SK-N-SH (cell line): ENCODE data around the gene CYP20A1. TPM values are rescaled to one million over a fixed set of nuclear protein-coding genes. Genes with fewer than 3 reads are reported as not detected.

ENCODE experiments used
- CTCF ChIA-PET: fragments of 300-600, 350-600 bp; formaldehyde crosslinking; extraction: SDS; loops from one replicate; lab custom pipeline; 2021; lab: Yijun Ruan, JAX
- POLR2A ChIA-PET: fragments of 350-600 bp; sonication (Branson Sonifier 250); formaldehyde crosslinking; extraction: SDS; loops from one replicate; lab custom pipeline; 2020; ENCODE audit warnings: antibody characterized with exemption, inconsistent platforms; lab: Yijun Ruan, JAX
- DNase-seq: peaks from one replicate; pipeline ENCODE4 v3.0.0; 2012
- H2AFZ ChIP-seq: fragments of 200-600 bp; sonication (generic); 2 replicates; pipeline ENCODE4 v1.8.1; 2016; ENCODE audit warnings: antibody characterized with exemption, mild to moderate bottlenecking, low read depth
- H3F3A ChIP-seq: fragments of 200-600 bp; sonication (generic); replicated peaks from 2 replicates; pipeline ENCODE3; 2016; ENCODE audit warnings: antibody characterized with exemption, mild to moderate bottlenecking; ENCODE audit not compliant: insufficient read depth
- H3K27ac ChIP-seq, 2 experiments: fragments of 200-500 bp in 1 of 2; fragments of 200-600 bp in 1 of 2; sonication (Bioruptor generic) in 1 of 2; sonication (generic), shearing (Covaris generic) in 1 of 2; 2 replicates each; pipeline versions ENCODE4 v1.5.1 to v1.6.1; 2014 to 2016; ENCODE audit warnings: low read depth in 2 of 2, inconsistent platforms in 1 of 2, low read length in 1 of 2, mild to moderate bottlenecking in 1 of 2, mixed read lengths in 1 of 2
- H3K27me3 ChIP-seq: fragments of 200-600 bp; sonication (generic), shearing (Covaris generic); 2 replicates; pipeline ENCODE4 v1.6.1; 2016; ENCODE audit warnings: mixed run types; ENCODE audit not compliant: insufficient read depth
- H3K36me3 ChIP-seq, 2 experiments: fragments of 200-500 bp in 1 of 2; fragments of 200-600 bp in 1 of 2; sonication (Bioruptor generic) in 1 of 2; sonication (generic) in 1 of 2; replicated peaks in 1 of 2; 2 replicates each; pipeline versions ENCODE3 to v1.5.1; 2014 to 2016; ENCODE audit warnings: low read length in 1 of 2, mild to moderate bottlenecking in 1 of 2; ENCODE audit not compliant: insufficient read depth in 2 of 2, control insufficient read depth in 1 of 2
- H3K4me1 ChIP-seq, 2 experiments: fragments of 200-500 bp in 1 of 2; fragments of 200-600 bp in 1 of 2; sonication (Bioruptor generic) in 1 of 2; sonication (generic), shearing (Covaris generic) in 1 of 2; 2 replicates each; pipeline versions ENCODE4 v1.5.1 to v1.6.1; 2014 to 2016; ENCODE audit warnings: low read depth in 1 of 2, low read length in 1 of 2, mixed run types in 1 of 2; ENCODE audit not compliant: insufficient read depth in 2 of 2, control insufficient read depth in 1 of 2
- H3K4me2 ChIP-seq: fragments of 200-600 bp; sonication (generic), shearing (Covaris generic); 2 replicates; pipeline ENCODE4 v1.6.1; 2017; ENCODE audit warnings: mixed run types
- H3K4me3 ChIP-seq, 2 experiments: fragments of 200-500 bp in 1 of 2; fragments of 200-600 bp in 1 of 2; sonication (Bioruptor generic) in 1 of 2; sonication (generic), shearing (Covaris generic) in 1 of 2; 2 replicates each; pipeline versions ENCODE4 v1.5.1 to v1.8.1; 2014 to 2016; ENCODE audit warnings: low read depth in 2 of 2, inconsistent platforms in 1 of 2, low read length in 1 of 2, mild to moderate bottlenecking in 1 of 2, mixed read lengths in 1 of 2, moderate library complexity in 1 of 2
- H3K79me2 ChIP-seq: fragments of 200-600 bp; sonication (generic); 2 replicates; pipeline ENCODE4 v1.8.1; 2017; ENCODE audit warnings: mild to moderate bottlenecking; ENCODE audit not compliant: insufficient read depth
- H3K9ac ChIP-seq: fragments of 200-600 bp; sonication (generic); 2 replicates; pipeline ENCODE4 v1.6.1; 2017; ENCODE audit warnings: mixed run types
- H3K9me2 ChIP-seq: fragments of 200-600 bp; sonication (generic); 2 replicates; pipeline ENCODE4 v1.6.1; 2017; ENCODE audit warnings: mixed run types
- H3K9me3 ChIP-seq: fragments of 200-600 bp; sonication (generic); 2 replicates; pipeline ENCODE4 v1.6.1; 2017; ENCODE audit warnings: mixed run types, mild to moderate bottlenecking, moderate library complexity
- H4K20me1 ChIP-seq: fragments of 200-600 bp; sonication (generic); 2 replicates; pipeline ENCODE4 v1.6.1; 2017; ENCODE audit warnings: mild to moderate bottlenecking, mixed run types; ENCODE audit not compliant: insufficient read depth
- ELF1 ChIP-seq: IDR thresholded peaks from 2 replicates; pipeline ENCODE4 v1.4.0; 2012
- EP300 ChIP-seq, 2 experiments: IDR thresholded peaks; 2 replicates each; pipeline versions ENCODE4 v1.4.0 to v1.6.1; 2012; ENCODE audit warnings: borderline replicate concordance in 1 of 2, low read depth in 1 of 2, low read length in 1 of 2
- EZH2phosphoT487 ChIP-seq: fragments of 200-600 bp; sonication (generic); IDR thresholded peaks from 2 replicates; pipeline ENCODE4 v1.6.1; 2017; ENCODE audit warnings: low read depth, mixed run types, mild to moderate bottlenecking, antibody characterized with exemption, moderate library complexity, borderline replicate concordance
- GABPA ChIP-seq: IDR thresholded peaks from 2 replicates; pipeline ENCODE4 v1.4.0; 2012; ENCODE audit warnings: low read depth, mild to moderate bottlenecking
- GATA2 ChIP-seq: sonication (generic); formaldehyde crosslinking; IDR thresholded peaks from 2 replicates; pipeline ENCODE4 v1.5.0; 2020; ENCODE audit warnings: mild to moderate bottlenecking, missing genetic modification reagents
- JUND ChIP-seq: IDR thresholded peaks from 2 replicates; pipeline ENCODE4 v1.4.0; 2012
- MXI1 ChIP-seq: IDR thresholded peaks from 2 replicates; pipeline ENCODE4 v1.6.1; 2012; ENCODE audit warnings: mild to moderate bottlenecking, low read depth, low read length, improper control_type of control experiment
- POLR2AphosphoS5 ChIP-seq: IDR thresholded peaks from 2 replicates; pipeline ENCODE4 v1.6.1; 2012; ENCODE audit warnings: low read depth, low read length
- RAD21 ChIP-seq: IDR thresholded peaks from 2 replicates; pipeline ENCODE4 v1.6.1; 2012; ENCODE audit warnings: mild to moderate bottlenecking, low read length
- RCOR1 ChIP-seq: fragments of 150-350 bp; IDR thresholded peaks from 2 replicates; pipeline ENCODE4 v1.6.1; 2017; ENCODE audit warnings: antibody characterized with exemption, low read length
- REST ChIP-seq: IDR thresholded peaks from 2 replicates; pipeline ENCODE4 v1.6.1; 2012; ENCODE audit warnings: mild to moderate bottlenecking, low read depth, low read length, moderate library complexity
- TCF12 ChIP-seq: IDR thresholded peaks from 2 replicates; pipeline ENCODE4 v1.4.0; 2012
- TEAD4 ChIP-seq: IDR thresholded peaks from 2 replicates; pipeline ENCODE4 v1.4.0; 2012; ENCODE audit warnings: mild to moderate bottlenecking, borderline replicate concordance; ENCODE audit not compliant: insufficient read depth
- YY1 ChIP-seq: IDR thresholded peaks from 2 replicates; pipeline ENCODE4 v1.4.0; 2012; ENCODE audit warnings: low read depth, mild to moderate bottlenecking
- ZBTB33 ChIP-seq: IDR thresholded peaks from 2 replicates; pipeline ENCODE4 v1.4.0; 2012; ENCODE audit warnings: low read depth, borderline replicate concordance
- WGBS: methylation state at CpG from one replicate; pipeline ENCODE4 v1.1.6; 2017; ENCODE audit warnings: low lambda C conversion rate; 5-methylcytosine and 5-hydroxymethylcytosine counted together
- polyA plus RNA-seq, 3 experiments: library from polyadenylated mRNA; depleted of rRNA; stranded (reverse); fragments of >200 nt; gene quantifications; 2 replicates each; pipeline ENCODE4 v1.2.3, GENCODE V29; 2012
- TF ChIP-seq, protein P1 (sequence below): fragments of 150-350 bp; IDR thresholded peaks from 2 replicates; pipeline ENCODE4 v1.6.1; 2016; ENCODE audit warnings: mild to moderate bottlenecking, low read depth, low read length
- TF ChIP-seq, protein P2 (sequence below): fragments of 200-600 bp; sonication (generic); IDR thresholded peaks from 2 replicates; pipeline ENCODE4 v1.6.1; 2017; ENCODE audit warnings: antibody characterized with exemption, mild to moderate bottlenecking, moderate library complexity
- TF ChIP-seq, protein P3 (sequence below): IDR thresholded peaks from 2 replicates; pipeline ENCODE4 v1.4.0; 2012; ENCODE audit warnings: low read depth

The CYP20A1 gene
- polyA plus RNA-seq, 1 of the 3 experiments (the other 2 are of a cell fraction), result 10.6 TPM

- peaks cover 0 to 36% of the 10 kb centered on the region in 2 experiments for H3K36me3 ChIP-seq
- H3K4me3 ChIP-seq, result no peak overlapping the region
- peaks cover 100% of the 10 kb centered on the region for H3K79me2 ChIP-seq
- no peak overlapping the region for H3K4me2 ChIP-seq
- H4K20me1 ChIP-seq, result peaks cover 39% of the 10 kb centered on the region
- WGBS, result 72% methylated on average over 1 of the region's 1 CpG
- TF ChIP-seq YY1, result no peak
- TF ChIP-seq ELF1, result no peak
- TF ChIP-seq, protein P1, sequence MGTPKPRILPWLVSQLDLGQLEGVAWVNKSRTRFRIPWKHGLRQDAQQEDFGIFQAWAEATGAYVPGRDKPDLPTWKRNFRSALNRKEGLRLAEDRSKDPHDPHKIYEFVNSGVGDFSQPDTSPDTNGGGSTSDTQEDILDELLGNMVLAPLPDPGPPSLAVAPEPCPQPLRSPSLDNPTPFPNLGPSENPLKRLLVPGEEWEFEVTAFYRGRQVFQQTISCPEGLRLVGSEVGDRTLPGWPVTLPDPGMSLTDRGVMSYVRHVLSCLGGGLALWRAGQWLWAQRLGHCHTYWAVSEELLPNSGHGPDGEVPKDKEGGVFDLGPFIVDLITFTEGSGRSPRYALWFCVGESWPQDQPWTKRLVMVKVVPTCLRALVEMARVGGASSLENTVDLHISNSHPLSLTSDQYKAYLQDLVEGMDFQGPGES, result no peak
- TF ChIP-seq MXI1, result no peak
- no peak for TF ChIP-seq GABPA
- TF ChIP-seq, protein P2, sequence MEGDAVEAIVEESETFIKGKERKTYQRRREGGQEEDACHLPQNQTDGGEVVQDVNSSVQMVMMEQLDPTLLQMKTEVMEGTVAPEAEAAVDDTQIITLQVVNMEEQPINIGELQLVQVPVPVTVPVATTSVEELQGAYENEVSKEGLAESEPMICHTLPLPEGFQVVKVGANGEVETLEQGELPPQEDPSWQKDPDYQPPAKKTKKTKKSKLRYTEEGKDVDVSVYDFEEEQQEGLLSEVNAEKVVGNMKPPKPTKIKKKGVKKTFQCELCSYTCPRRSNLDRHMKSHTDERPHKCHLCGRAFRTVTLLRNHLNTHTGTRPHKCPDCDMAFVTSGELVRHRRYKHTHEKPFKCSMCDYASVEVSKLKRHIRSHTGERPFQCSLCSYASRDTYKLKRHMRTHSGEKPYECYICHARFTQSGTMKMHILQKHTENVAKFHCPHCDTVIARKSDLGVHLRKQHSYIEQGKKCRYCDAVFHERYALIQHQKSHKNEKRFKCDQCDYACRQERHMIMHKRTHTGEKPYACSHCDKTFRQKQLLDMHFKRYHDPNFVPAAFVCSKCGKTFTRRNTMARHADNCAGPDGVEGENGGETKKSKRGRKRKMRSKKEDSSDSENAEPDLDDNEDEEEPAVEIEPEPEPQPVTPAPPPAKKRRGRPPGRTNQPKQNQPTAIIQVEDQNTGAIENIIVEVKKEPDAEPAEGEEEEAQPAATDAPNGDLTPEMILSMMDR, result no peak
- TF ChIP-seq RAD21, result no peak
- no peak for TF ChIP-seq EP300 (IDR thresholded peaks at IDR 0.05; ENCODE audit: borderline replicate concordance in 1 of 2, low read depth in 1 of 2, low read length in 1 of 2)
- TF ChIP-seq, protein P3, sequence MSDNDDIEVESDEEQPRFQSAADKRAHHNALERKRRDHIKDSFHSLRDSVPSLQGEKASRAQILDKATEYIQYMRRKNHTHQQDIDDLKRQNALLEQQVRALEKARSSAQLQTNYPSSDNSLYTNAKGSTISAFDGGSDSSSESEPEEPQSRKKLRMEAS, result no peak
- TF ChIP-seq EZH2phosphoT487, result no peak
- POLR2A ChIA-PET, result interaction anchor here (0.6 to 1.0 kb wide), 2 partner anchors 19 to 488 kb away, joined by 3 read pairs; partner anchors contain the start of gene ABI2
- H3K4me1 ChIP-seq, result peaks cover 0 to 2% of the 10 kb centered on the region in 2 experiments; a peak in 1 of 4 replicates
- no peak overlapping the region for H2AFZ ChIP-seq
- no peak overlapping the region for H3K9ac ChIP-seq
- no peaks in the 10 kb centered on the region for H3K27me3 ChIP-seq
- peaks cover 7% of the 10 kb centered on the region for H3F3A ChIP-seq
- no peaks in the 10 kb centered on the region for H3K9me2 ChIP-seq
- DNase-seq, result no peak
- H3K27ac ChIP-seq, result no peak overlapping the region
- CTCF ChIA-PET, result no interaction called here
- no peaks in the 10 kb centered on the region for H3K9me3 ChIP-seq
Observed at GRCh38 chr2:203346612-203347011, 107.8 kb downstream of the CYP20A1 start.

DNA sequence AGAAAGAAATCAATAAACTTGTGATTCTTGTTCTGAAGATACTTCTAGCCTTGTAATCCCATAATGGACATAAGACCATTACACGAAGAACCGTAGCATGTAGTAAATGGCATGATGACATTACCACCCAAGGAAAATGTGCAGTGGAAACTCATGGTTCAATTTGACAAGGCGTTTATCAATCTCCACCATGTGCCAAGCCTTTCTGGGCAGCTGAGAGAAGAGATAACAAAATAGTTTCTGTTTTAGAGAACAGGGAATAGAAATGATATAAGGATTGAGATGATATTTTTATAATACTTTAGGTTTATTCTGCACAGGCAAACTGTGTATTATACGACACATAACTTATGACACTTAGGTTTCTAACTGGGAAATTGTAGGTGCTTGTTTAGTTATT, 108.6 kb downstream of the CYP20A1 start:
- WGBS, result 96% methylated on average over 4 of the region's 4 CpGs
- Histone ChIP-seq H3K36me3 (peaks cover 0 to 36% of the 10 kb centered on the region in 2 experiments), H3K79me2 (peaks cover 100% of the 10 kb centered on the region), H3K9me2 (no peaks in the 10 kb centered on the region), H3K27me3 (no peaks in the 10 kb centered on the region), H2AFZ (no peak overlapping the region), H3K27ac (no peak overlapping the region), H3K9me3 (no peaks in the 10 kb centered on the region), H3K4me3 (no peak overlapping the region), H3F3A (no peaks in the 10 kb centered on the region), H3K4me1 (no peaks in the 10 kb centered on the region), H3K9ac (no peak overlapping the region), H4K20me1 (peaks cover 40% of the 10 kb centered on the region), H3K4me2 (no peak overlapping the region)
- DNase-seq, result no peak
- ChIA-PET CTCF (no interaction called here), POLR2A (interaction anchor here (1.0 kb wide), 1 partner anchor 20 kb away, joined by 3 read pairs; the partner anchor contains the start of gene ABI2)
- TF ChIP-seq JUND (no peak), GATA2 (no peak), RCOR1 (no peak), POLR2AphosphoS5 (no peak), REST (no peak), ZBTB33 (no peak), TCF12 (no peak), TEAD4 (no peak)
- TF ChIP-seq, protein P1, result no peak
